CD14-positive monocyte (primary cell): ENCODE results near the gene GALNT14. TPM values are rescaled to one million over a fixed set of nuclear protein-coding genes. Genes with fewer than 3 reads are reported as not detected.

Experiments used
- DNase-seq, 3 donors: peaks; one replicate each; pipeline ENCODE4 v3.0.0-alpha.2; 2011 to 2022
- H2AFZ ChIP-seq: 2 replicates; pipeline ENCODE4 v1.6.0; 2012; ENCODE audit warnings: mild to moderate bottlenecking, low read depth, low read length, inconsistent platforms; ENCODE audit not compliant: insufficient read depth, poor library complexity, severe bottlenecking
- H3K27ac ChIP-seq, 2 donors: 1 replicate in 1 of 2; 2 replicates in 1 of 2; pipeline ENCODE4 v1.5.1; 2012 to 2013; ENCODE audit warnings: low read length in 2 of 2, control low read depth in 1 of 2, inconsistent platforms in 1 of 2, low read depth in 1 of 2, mild to moderate bottlenecking in 1 of 2
- H3K27me3 ChIP-seq, 2 donors: one replicate each; pipeline versions ENCODE4 v1.6.0 to v1.6.1; 2011 to 2013; ENCODE audit warnings: low read length in 2 of 2; ENCODE audit not compliant: control insufficient read depth in 2 of 2, insufficient read depth in 2 of 2
- H3K36me3 ChIP-seq, 2 donors: replicated peaks in 1 of 2; 1 replicate in 1 of 2; 2 replicates in 1 of 2; pipeline versions ENCODE4 v1.5.1 to v1.6.1; 2012 to 2013; ENCODE audit warnings: low read length in 2 of 2, control low read depth in 1 of 2, inconsistent platforms in 1 of 2, mild to moderate bottlenecking in 1 of 2; ENCODE audit not compliant: insufficient read depth in 2 of 2, control insufficient read depth in 1 of 2
- H3K4me1 ChIP-seq, 2 donors: 1 replicate in 1 of 2; 2 replicates in 1 of 2; pipeline versions ENCODE4 v1.5.1 to v1.6.1; 2012 to 2013; ENCODE audit warnings: low read length in 2 of 2, control low read depth in 1 of 2, inconsistent platforms in 1 of 2, mild to moderate bottlenecking in 1 of 2, moderate library complexity in 1 of 2; ENCODE audit not compliant: insufficient read depth in 2 of 2, control insufficient read depth in 1 of 2
- H3K4me2 ChIP-seq: replicated peaks from 2 replicates; pipeline ENCODE3; 2012; ENCODE audit warnings: low read length, moderate library complexity, mild to moderate bottlenecking; ENCODE audit not compliant: poor library complexity, severe bottlenecking; ENCODE audit errors: extremely low read depth
- H3K4me3 ChIP-seq, 3 experiments: fragments of 200-600 bp in 1 of 3; sonication (generic) in 1 of 3; replicated peaks in 1 of 3; 1 replicate in 2 of 3; 2 replicates in 1 of 3; pipeline ENCODE4 v1.5.1; 2011 to 2013; ENCODE audit warnings: low read length in 3 of 3, mild to moderate bottlenecking in 3 of 3, control low read depth in 2 of 3, low read depth in 2 of 3, inconsistent platforms in 1 of 3, moderate library complexity in 1 of 3
- H3K79me2 ChIP-seq: 2 replicates; pipeline ENCODE4 v1.6.0; 2012; ENCODE audit warnings: mild to moderate bottlenecking, control low read depth, inconsistent platforms, low read length, moderate library complexity; ENCODE audit not compliant: insufficient read depth
- H3K9ac ChIP-seq: 2 replicates; pipeline ENCODE4 v1.6.0; 2017; ENCODE audit warnings: low read length, mild to moderate bottlenecking; ENCODE audit not compliant: insufficient read depth, poor library complexity, severe bottlenecking
- H3K9me3 ChIP-seq, 2 donors: replicated peaks in 1 of 2; 1 replicate in 1 of 2; 2 replicates in 1 of 2; pipeline versions ENCODE4 v1.5.1 to v1.6.1; 2012 to 2013; ENCODE audit warnings: low read length in 2 of 2, control low read depth in 1 of 2; ENCODE audit not compliant: control insufficient read depth in 1 of 2, insufficient read depth in 1 of 2
- H4K20me1 ChIP-seq: 2 replicates; pipeline ENCODE4 v1.6.0; 2012; ENCODE audit warnings: mild to moderate bottlenecking, low read length, control low read depth, moderate library complexity; ENCODE audit not compliant: insufficient read depth
- H3K27ac Mint-ChIP-seq, 7 donors: one replicate each; pipeline ENCODE4 v1.8.0; 2020; ENCODE audit warnings: mild to moderate bottlenecking in 7 of 7, mixed read lengths in 7 of 7, moderate library complexity in 6 of 7, inconsistent platforms in 2 of 7
- H3K27me3 Mint-ChIP-seq, 3 donors: one replicate each; pipeline ENCODE4 v1.8.0; 2021 to 2022; ENCODE audit warnings: low read depth in 3 of 3, mild to moderate bottlenecking in 3 of 3, mixed read lengths in 3 of 3, moderate library complexity in 3 of 3, inconsistent platforms in 1 of 3
- H3K36me3 Mint-ChIP-seq, 2 donors: one replicate each; pipeline ENCODE4 v1.8.0; 2020; ENCODE audit warnings: mixed read lengths in 2 of 2, inconsistent platforms in 1 of 2, mild to moderate bottlenecking in 1 of 2
- H3K4me1 Mint-ChIP-seq: one replicate; pipeline ENCODE4 v1.8.0; 2020; ENCODE audit warnings: mild to moderate bottlenecking, mixed read lengths
- H3K4me3 Mint-ChIP-seq, 2 donors: one replicate each; pipeline ENCODE4 v1.8.0; 2020; ENCODE audit warnings: mild to moderate bottlenecking in 2 of 2, mixed read lengths in 2 of 2, moderate library complexity in 1 of 2
- H3K9me3 Mint-ChIP-seq, 7 donors: one replicate each; pipeline ENCODE4 v1.8.0; 2020 to 2022; ENCODE audit warnings: mixed read lengths in 7 of 7, mild to moderate bottlenecking in 6 of 7, moderate library complexity in 6 of 7, inconsistent platforms in 2 of 7
- CTCF ChIP-seq: fragments of 200-600 bp; IDR thresholded peaks from one replicate; pipeline ENCODE4 v1.8.0; 2022; ENCODE audit warnings: antibody characterized with exemption, mild to moderate bottlenecking
- WGBS: methylation state at CpG from one replicate; pipeline ENCODE4 v1.1.5; 2013; ENCODE audit warnings: missing lambda C conversion rate; ENCODE audit not compliant: insufficient coverage; 5-methylcytosine and 5-hydroxymethylcytosine counted together
- intact Hi-C, 2 donors: fragments of 100-400 bp; cut with micrococcal nuclease; formaldehyde crosslinking; loops; one replicate each; pipeline versions ENCODE4 v1.15.0 to v1.15.1; 2023
- polyA plus RNA-seq, 3 donors: library from polyadenylated mRNA; depleted of rRNA in 1 of 3; unstranded in 2 of 3; stranded (reverse) in 1 of 3; fragments of 300-500 nt in 2 of 3; fragments of >200 nt in 1 of 3; fragmentation: Illumina TruSeq in 2 of 3; gene quantifications; 1 replicate in 2 of 3; 2 replicates in 1 of 3; pipeline ENCODE4 v1.2.3, GENCODE V29; 2012 to 2021

Gene GALNT14
- polyA plus RNA-seq, 3 donors = 0.33 TPM; not detected in 2

- DNase-seq = no peak
- Histone ChIP-seq H3K4me2 (no peak overlapping the region), H3K4me3 (no peak overlapping the region), H2AFZ (no peak overlapping the region), H4K20me1 (no peaks in the 10 kb centered on the region), H3K4me1 (no peaks in the 10 kb centered on the region), H3K79me2 (no peaks in the 10 kb centered on the region), H3K27ac (no peak overlapping the region), H3K9ac (no peak overlapping the region), H3K9me3 (no peaks in the 10 kb centered on the region), H3K27me3 (no peaks in the 10 kb centered on the region), H3K36me3 (no peaks in the 10 kb centered on the region)
- no peaks in the 10 kb centered on the region for H3K9me3 Mint-ChIP-seq
- intact Hi-C loops = no loop called here
- peaks cover 4% of the 10 kb centered on the region for H3K4me1 Mint-ChIP-seq
- TF ChIP-seq CTCF = no peak
- H3K27me3 Mint-ChIP-seq = peaks cover 0 to 2% (median 0%) of the 10 kb centered on the region in 3 donors
- H3K36me3 Mint-ChIP-seq = no peaks in the 10 kb centered on the region
- WGBS = 90% methylated on average over 5 of the region's 5 CpGs
- H3K27ac Mint-ChIP-seq = no peak overlapping the region
- H3K4me3 Mint-ChIP-seq = no peak overlapping the region
Observed at GRCh38 chr2:30926606-30927005, 211.6 kb downstream of the GALNT14 start.

DNA sequence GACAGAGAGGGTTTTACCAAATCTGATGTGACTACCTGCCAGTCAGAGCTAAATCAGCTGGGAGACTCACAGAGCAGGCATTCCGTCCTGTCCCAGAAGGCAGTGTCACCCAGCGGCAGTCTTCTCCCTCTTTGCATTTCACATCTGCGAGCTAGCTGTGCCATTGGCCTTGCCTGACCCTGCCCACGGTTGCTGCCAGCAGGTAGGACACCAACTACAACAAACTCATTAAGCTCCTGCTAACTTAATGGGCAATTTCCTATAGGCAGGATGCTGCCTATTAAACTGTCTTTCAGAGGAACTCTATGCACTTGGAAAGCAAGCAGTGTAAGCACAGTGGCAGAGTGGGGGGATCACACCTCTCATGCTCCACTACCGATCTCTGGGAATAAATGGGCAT lies 214.6 kb downstream of the GALNT14 start:
- Histone ChIP-seq H3K9ac (no peak overlapping the region), H3K4me1 (no peaks in the 10 kb centered on the region), H4K20me1 (no peaks in the 10 kb centered on the region), H2AFZ (no peak overlapping the region), H3K79me2 (no peaks in the 10 kb centered on the region), H3K27ac (no peak overlapping the region), H3K27me3 (no peaks in the 10 kb centered on the region), H3K4me2 (no peak overlapping the region), H3K9me3 (no peaks in the 10 kb centered on the region), H3K36me3 (no peaks in the 10 kb centered on the region), H3K4me3 (no peak overlapping the region)
- intact Hi-C loops = no loop called here
- no peak for DNase-seq
- no peaks in the 10 kb centered on the region for H3K4me1 Mint-ChIP-seq
- no peak overlapping the region for H3K4me3 Mint-ChIP-seq
- H3K27ac Mint-ChIP-seq = no peak overlapping the region
- WGBS = 95% methylated on average over 4 of the region's 5 CpGs
- no peak for TF ChIP-seq CTCF
- peaks cover 0 to 2% (median 0%) of the 10 kb centered on the region in 3 donors for H3K27me3 Mint-ChIP-seq
- no peaks in the 10 kb centered on the region for H3K9me3 Mint-ChIP-seq
- H3K36me3 Mint-ChIP-seq = no peaks in the 10 kb centered on the region
